Stimulated activated CD8-positive, alpha-beta memory T cell treated with anti-CD3 and anti-CD28 coated beads, Interleukin-4, amount 100 ng/mL, for 24 hours (primary cell): ENCODE measurements around the gene BEND5.

Experiments used
- DNase-seq: peaks from one replicate; pipeline ENCODE4 v3.0.0-alpha.2; 2020; ENCODE audit warnings: low read depth

Gene BEND5

GRCh38 chr1:48776393-48777218 is at the start of gene BEND5:
Gene BEND5 (minus strand): TSS chr1:48776891. CDS start chr1:48776831, 60 bp downstream.
- peak; percentile 33 for DNase-seq

GRCh38 chr1:48823168-48823567 is 46.5 kb upstream of the BEND5 start:
- no peak for DNase-seq

- DNase-seq = no peak
Observed at GRCh38 chr1:48820491-48820890, 43.8 kb upstream of the BEND5 start.

GRCh38 chr1:48817505-48818114 is 40.9 kb upstream of the BEND5 start:
- DNase-seq = no peak

GRCh38 chr1:48810740-48811139 is 34.0 kb upstream of the BEND5 start:
- no peak for DNase-seq

GRCh38 chr1:48808496-48808895 is 31.8 kb upstream of the BEND5 start:
- DNase-seq = no peak

GRCh38 chr1:48807554-48808260 is 31.0 kb upstream of the BEND5 start:
- no peak for DNase-seq

GRCh38 chr1:48803474-48803873 is 26.8 kb upstream of the BEND5 start:
- DNase-seq = no peak

GRCh38 chr1:48794816-48795215 is 18.1 kb upstream of the BEND5 start:
- DNase-seq = no peak

- DNase-seq = no peak
Observed at GRCh38 chr1:48793863-48794262, 17.2 kb upstream of the BEND5 start.

GRCh38 chr1:48792961-48793360 is 16.3 kb upstream of the BEND5 start:
- DNase-seq = no peak

GRCh38 chr1:48790397-48790796 is 13.7 kb upstream of the BEND5 start:
- no peak for DNase-seq

- no peak for DNase-seq
Observed at GRCh38 chr1:48789903-48790302, 13.2 kb upstream of the BEND5 start.

- DNase-seq = no peak
Observed at GRCh38 chr1:48785869-48786268, 9.2 kb upstream of the BEND5 start.

- no peak for DNase-seq
Observed at GRCh38 chr1:48784301-48784700, 7.6 kb upstream of the BEND5 start.

- DNase-seq = no peak
Observed at GRCh38 chr1:48777219-48777895, 666 bp upstream of the BEND5 start.

GRCh38 chr1:48775831-48776392 is 779 bp downstream of the BEND5 start:
- no peak for DNase-seq

GRCh38 chr1:48773133-48773532 is 3.6 kb downstream of the BEND5 start:
- DNase-seq = no peak

GRCh38 chr1:48772211-48772610 is 4.5 kb downstream of the BEND5 start:
- no peak for DNase-seq

- no peak for DNase-seq
Observed at GRCh38 chr1:48771561-48771960, 5.1 kb downstream of the BEND5 start.

- DNase-seq = no peak
Observed at GRCh38 chr1:48767975-48768510, 8.6 kb downstream of the BEND5 start.

- no peak for DNase-seq
Observed at GRCh38 chr1:48765335-48765734, 11.4 kb downstream of the BEND5 start.
